RWPE1 (cell line): ENCODE data around the gene FAM193B.

Experiments used
- CTCF ChIA-PET: fragments of 350-600 bp; sonication (Branson Sonifier 250); formaldehyde crosslinking; extraction: SDS; loops from one replicate; lab custom pipeline; 2021; lab: Yijun Ruan, JAX
- POLR2A ChIA-PET: fragments of 400-600 bp; formaldehyde crosslinking; extraction: SDS; loops from one replicate; lab custom pipeline; 2020; ENCODE audit warnings: antibody characterized with exemption; ENCODE audit not compliant: low non-redundant PET; lab: Yijun Ruan, JAX
- DNase-seq: peaks from one replicate; pipeline ENCODE4 v3.0.0; 2012; ENCODE audit warnings: low spot score
- H3K27ac ChIP-seq: fragments of 450-650 bp; 2 replicates; pipeline ENCODE4 v1.5.1; 2017
- CTCF ChIP-seq: fragments of 450-650 bp; conservative IDR thresholded peaks from 2 replicates; pipeline ENCODE4 v1.5.1; 2017; ENCODE audit warnings: low read depth, mild to moderate bottlenecking

Gene FAM193B

GRCh38 chr5:177588413-177588909 lies 34.1 kb upstream of the FAM193B start:
- CTCF ChIA-PET = interaction anchor here (0.6 kb wide), 1 partner anchor 44 kb away, joined by 5 read pairs; no protein-coding TSS in a partner anchor
- TF ChIP-seq CTCF = no peak
- DNase-seq = no peak
- POLR2A ChIA-PET = interaction anchor here (0.6 kb wide), 1 partner anchor 15 kb away, joined by 11 read pairs; no protein-coding TSS in a partner anchor
- no peak overlapping the region for H3K27ac ChIP-seq

GRCh38 chr5:177578316-177578715 lies 24.0 kb upstream of the FAM193B start:
- DNase-seq = no peak
- CTCF ChIA-PET = no interaction called here
- POLR2A ChIA-PET = no interaction called here
- TF ChIP-seq CTCF = no peak
- H3K27ac ChIP-seq = no peak overlapping the region

DNA sequence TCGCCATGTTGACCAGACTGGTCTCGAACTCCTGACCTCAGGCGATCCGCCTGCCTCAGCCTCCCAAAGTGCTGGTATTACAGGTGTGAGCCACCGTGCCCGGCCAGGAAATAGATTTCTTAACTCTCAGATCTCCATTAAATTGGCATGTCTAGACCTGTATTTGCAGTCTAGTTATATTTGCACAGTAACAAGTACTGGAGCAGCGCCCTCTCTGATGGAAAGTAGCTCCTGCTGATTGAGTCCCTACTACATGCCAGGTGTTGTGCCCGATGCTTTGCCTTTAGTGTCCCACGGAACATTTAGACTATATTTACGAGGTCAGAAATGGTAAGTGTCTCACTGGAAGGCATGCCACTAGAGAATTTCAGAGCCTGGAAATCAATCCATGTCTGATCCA lies 21.8 kb upstream of the FAM193B start:
- CTCF ChIA-PET = no interaction called here
- no peak for TF ChIP-seq CTCF
- POLR2A ChIA-PET = no interaction called here
- DNase-seq = no peak
- H3K27ac ChIP-seq = no peak overlapping the region

DNA sequence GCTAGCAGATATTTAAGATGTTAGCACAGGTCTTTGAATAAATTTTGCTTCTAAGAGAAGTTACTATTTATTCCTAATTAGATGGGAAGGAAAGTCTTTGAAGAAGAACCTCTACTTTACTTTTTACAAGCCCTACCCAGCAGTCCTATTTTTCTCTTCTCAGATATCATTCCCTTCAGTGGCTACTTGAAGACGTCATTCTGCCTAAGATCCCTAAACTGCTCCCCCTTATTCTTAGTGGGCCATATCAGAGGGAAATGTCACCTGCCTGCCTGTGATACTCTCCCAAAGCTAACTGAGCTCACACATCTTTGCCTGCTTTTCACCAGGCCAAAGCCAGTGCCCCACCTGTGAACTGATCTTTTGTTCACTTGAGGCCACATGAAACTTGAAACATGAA lies 21.1 kb upstream of the FAM193B start:
- no peak for DNase-seq
- POLR2A ChIA-PET = no interaction called here
- CTCF ChIA-PET = interaction anchor here (0.7 kb wide), 1 partner anchor 38 kb away, joined by 4 read pairs; no protein-coding TSS in a partner anchor
- H3K27ac ChIP-seq = no peak overlapping the region
- TF ChIP-seq CTCF = no peak

GRCh38 chr5:177569894-177570293 lies 15.5 kb upstream of the FAM193B start:
- ChIA-PET POLR2A (no interaction called here), CTCF (no interaction called here)
- no peak overlapping the region for H3K27ac ChIP-seq
- no peak for DNase-seq
- no peak for TF ChIP-seq CTCF

GRCh38 chr5:177568326-177568725 lies 14.0 kb upstream of the FAM193B start:
- TF ChIP-seq CTCF = no peak
- DNase-seq = no peak
- CTCF ChIA-PET = interaction anchor here (0.7 kb wide), 1 partner anchor 31 kb away, joined by 4 read pairs; no protein-coding TSS in a partner anchor
- no peak overlapping the region for H3K27ac ChIP-seq
- POLR2A ChIA-PET = no interaction called here
